ENCODE results near the gene TRAP1.

- TF ChIP-seq POLR2AphosphoS5 (IDR thresholded peaks at IDR 0.05; ENCODE audit: low read depth, low read length) (no peak), CTCF (IDR thresholded peaks at IDR 0.05 in 2 of 3, conservative IDR thresholded peaks at IDR 0.05 in 1 of 3; ENCODE audit: borderline replicate concordance in 1 of 3, insufficient read depth in 1 of 3, low read depth in 2 of 3, low read length in 2 of 3) (no peak), POLR2A (IDR thresholded peaks at IDR 0.05; ENCODE audit: borderline replicate concordance, extremely low read depth, insufficient read depth, insufficient read length) (no peak), ELF1 (IDR thresholded peaks at IDR 0.05; ENCODE audit: borderline replicate concordance, low read depth) (no peak), CBX3 (IDR thresholded peaks at IDR 0.05; ENCODE audit: low read depth) (no peak), YY1 (IDR thresholded peaks at IDR 0.05; ENCODE audit: extremely low read depth, insufficient replicate concordance, low read depth, low read length) (no peak)
Observed at GRCh38 chr16:3677994-3678393, 39.3 kb downstream of the TRAP1 start.
